MCF 10A (cell line): ENCODE measurements around the gene IRF2BP1. TPM values are rescaled to one million over a fixed set of nuclear protein-coding genes. Genes with fewer than 3 reads are reported as not detected.

Experiments used
- BruUV-seq: library from RNA; stranded (reverse); fragments of 400-500 nt; replicated peaks from 2 replicates; lab custom pipeline; 2021; lab: Mats Ljungman, UMichigan
- CTCF ChIA-PET: fragments of 300-600 bp; sonication (Branson Sonifier 250); formaldehyde crosslinking; extraction: SDS; loops from one replicate; lab custom pipeline; 2021; ENCODE audit warnings: antibody characterized with exemption, inconsistent platforms; lab: Yijun Ruan, JAX
- POLR2A ChIA-PET: fragments of 300-600, 350-650 bp; sonication (Branson Sonifier 250); formaldehyde crosslinking; extraction: SDS; loops from one replicate; lab custom pipeline; 2020; ENCODE audit warnings: antibody characterized with exemption, inconsistent platforms; lab: Yijun Ruan, JAX
- DNase-seq: peaks from one replicate; pipeline ENCODE4 v3.0.0-alpha.2; 2018; ENCODE audit not compliant: unreplicated experiment
- H3K27ac Mint-ChIP-seq: one replicate; pipeline ENCODE4 v1.8.0; 2022; ENCODE audit warnings: mild to moderate bottlenecking, low read depth, mixed read lengths; ENCODE audit not compliant: unreplicated experiment
- H3K27me3 Mint-ChIP-seq: one replicate; pipeline ENCODE4 v1.8.0; 2022; ENCODE audit warnings: mixed read lengths; ENCODE audit not compliant: insufficient read depth, unreplicated experiment
- H3K36me3 Mint-ChIP-seq: one replicate; pipeline ENCODE4 v1.8.0; 2022; ENCODE audit warnings: mild to moderate bottlenecking, moderate library complexity, mixed read lengths; ENCODE audit not compliant: insufficient read depth, unreplicated experiment
- H3K4me1 Mint-ChIP-seq: one replicate; pipeline ENCODE4 v1.8.0; 2022; ENCODE audit warnings: mixed read lengths; ENCODE audit not compliant: insufficient read depth, unreplicated experiment
- H3K4me3 Mint-ChIP-seq: one replicate; pipeline ENCODE4 v1.8.0; 2022; ENCODE audit warnings: mild to moderate bottlenecking, moderate library complexity, mixed read lengths; ENCODE audit not compliant: unreplicated experiment
- H3K9me3 Mint-ChIP-seq: one replicate; pipeline ENCODE4 v1.8.0; 2022; ENCODE audit warnings: mixed read lengths; ENCODE audit not compliant: unreplicated experiment
- CTCF ChIP-seq: fragments of 200-600 bp; IDR thresholded peaks from one replicate; pipeline ENCODE4 v1.8.0; 2022; ENCODE audit warnings: antibody characterized with exemption, mild to moderate bottlenecking; ENCODE audit not compliant: unreplicated experiment
- intact Hi-C: fragments of 100-400 bp; cut with micrococcal nuclease; formaldehyde crosslinking; loops from 2 replicates; pipeline ENCODE4 v1.14.1; 2022
- total RNA-seq: library from RNA; stranded (reverse); gene quantifications from 2 replicates; pipeline ENCODE4 v1.2.3, GENCODE V29; 2022

The IRF2BP1 gene
- total RNA-seq, 1 experiment from 2014 or later: 18.1 TPM

GRCh38 chr19:45918721-45919120 lies 32.8 kb upstream of the IRF2BP1 start:
- Mint-ChIP-seq H3K4me3 (no peak overlapping the region), H3K4me1 (no peaks in the 10 kb centered on the region), H3K27ac (no peak overlapping the region), H3K9me3 (no peaks in the 10 kb centered on the region), H3K27me3 (peaks cover 25% of the 10 kb centered on the region), H3K36me3 (no peaks in the 10 kb centered on the region)
- intact Hi-C loops: no loop called here
- ChIA-PET POLR2A (interaction anchor here (2.5 kb wide), 1 partner anchor 16 kb away, joined by 9 read pairs; the partner anchor contains the start of gene MYPOP), CTCF (interaction anchor here (0.7 kb wide), 1 partner anchor 71 kb away, joined by 3 read pairs; no protein-coding TSS in a partner anchor)
- DNase-seq: no peak
- BruUV-seq: no TSS peak
- no peak for TF ChIP-seq CTCF

GRCh38 chr19:45917421-45918091 lies 31.6 kb upstream of the IRF2BP1 start:
- intact Hi-C loops: no loop called here
- ChIA-PET CTCF (interaction anchor here (0.7 kb wide), 1 partner anchor 99 kb away, joined by 3 read pairs; no protein-coding TSS in a partner anchor), POLR2A (no interaction called here)
- TF ChIP-seq CTCF: no peak
- Mint-ChIP-seq H3K36me3 (no peaks in the 10 kb centered on the region), H3K27me3 (peaks cover 25% of the 10 kb centered on the region), H3K4me1 (no peaks in the 10 kb centered on the region), H3K4me3 (no peak overlapping the region), H3K9me3 (no peaks in the 10 kb centered on the region), H3K27ac (no peak overlapping the region)
- DNase-seq: no peak
- BruUV-seq: no TSS peak

- BruUV-seq: no TSS peak
- DNase-seq: no peak
- Mint-ChIP-seq H3K27me3 (peaks cover 14% of the 10 kb centered on the region), H3K4me3 (no peak within 1 kb of the TSS), H3K27ac (no peak within 1 kb of the TSS), H3K4me1 (no peaks in the 10 kb centered on the region), H3K9me3 (no peaks in the 10 kb centered on the region), H3K36me3 (no peaks in the 10 kb centered on the region)
- ChIA-PET POLR2A (no interaction called here), CTCF (interaction anchor here (0.6 kb wide), 1 partner anchor 93 kb away, joined by 3 read pairs; no protein-coding TSS in a partner anchor)
- TF ChIP-seq CTCF: no peak
- intact Hi-C loops: no loop called here
These were observed 28.2 kb upstream of the IRF2BP1 start, which contains the start of gene NANOS2 for GRCh38 chr19:45913874-45914830. Gene NANOS2 (minus strand): TSS chr19:45914778. CDS start chr19:45914693, 85 bp downstream.

GRCh38 chr19:45911291-45911690 lies 25.4 kb upstream of the IRF2BP1 start:
- Mint-ChIP-seq H3K4me1 (no peaks in the 10 kb centered on the region), H3K4me3 (no peak overlapping the region), H3K9me3 (no peaks in the 10 kb centered on the region), H3K27me3 (peaks cover 4% of the 10 kb centered on the region), H3K36me3 (no peaks in the 10 kb centered on the region), H3K27ac (no peak overlapping the region)
- BruUV-seq: no TSS peak
- intact Hi-C loops: no loop called here
- ChIA-PET CTCF (interaction anchor here (0.9 kb wide), 1 partner anchor 8 kb away, joined by 7 read pairs; no protein-coding TSS in a partner anchor), POLR2A (interaction anchor here (0.9 kb wide), 1 partner anchor 8 kb away, joined by 3 read pairs; no protein-coding TSS in a partner anchor)
- TF ChIP-seq CTCF: no peak
- no peak for DNase-seq
